NCI-H748 (cell line): Measurements from ENCODE around the gene TXNRD2.

Source experiments
- DNase-seq: peaks from one replicate; lab custom pipeline; 2025; ENCODE audit not compliant: unreplicated experiment; lab: John Stamatoyannopoulos, UW

Gene TXNRD2

GRCh38 chr22:19866665-19867009 lies 75.0 kb downstream of the TXNRD2 start:
- no peak for DNase-seq

GRCh38 chr22:19865141-19865829 lies 76.3 kb downstream of the TXNRD2 start:
- no peak for DNase-seq

GRCh38 chr22:19864538-19865106 lies 77.0 kb downstream of the TXNRD2 start:
- no peak for DNase-seq

- DNase-seq: no peak
Observed at GRCh38 chr22:19863571-19863970, 78.0 kb downstream of the TXNRD2 start.

GRCh38 chr22:19862619-19863246 lies 78.9 kb downstream of the TXNRD2 start:
- no peak for DNase-seq

GRCh38 chr22:19859861-19860510 lies 81.6 kb downstream of the TXNRD2 start:
- no peak for DNase-seq

- no peak for DNase-seq
Observed at GRCh38 chr22:19857382-19857781, 84.2 kb downstream of the TXNRD2 start.

GRCh38 chr22:19855504-19856409 lies 85.9 kb downstream of the TXNRD2 start:
- DNase-seq: peak; percentile 57

GRCh38 chr22:19854778-19855503 lies 86.7 kb downstream of the TXNRD2 start, which contains the start of the genes GNB1L and RTL10:
Gene GNB1L, minus strand, starts transcription at chr22:19854874. Its CDS starts 33,519 bp downstream, at chr22:19821355.
Gene RTL10, minus strand, starts transcription at chr22:19854874. Its CDS starts 2,613 bp downstream, at chr22:19852261.
- DNase-seq: peak; percentile 96

GRCh38 chr22:19853879-19854777 lies 87.5 kb downstream of the TXNRD2 start:
- DNase-seq: peak; percentile 34

- no peak for DNase-seq
Observed at GRCh38 chr22:19853058-19853878, 88.3 kb downstream of the TXNRD2 start.

GRCh38 chr22:19852177-19852781 lies 89.3 kb downstream of the TXNRD2 start:
- no peak for DNase-seq

- no peak for DNase-seq
Observed at GRCh38 chr22:19851291-19852176, 90.1 kb downstream of the TXNRD2 start.

GRCh38 chr22:19850763-19851109 lies 90.9 kb downstream of the TXNRD2 start:
- DNase-seq: no peak

- DNase-seq: no peak
Observed at GRCh38 chr22:19849835-19850762, 91.5 kb downstream of the TXNRD2 start.
